ENCODE data around the gene DNAJC4.

Gene DNAJC4

GRCh38 chr11:64220271-64220670 lies 10.1 kb upstream of the DNAJC4 start:
- Histone ChIP-seq H3K4me3 (ENCODE audit: insufficient read depth, low read depth, low read length) (no peak overlapping the region), H3K27me3 (ENCODE audit: control insufficient read depth, insufficient read depth, low read length, poor library complexity, severe bottlenecking) (no peaks in the 10 kb centered on the region), H3K36me3 (ENCODE audit: control insufficient read depth, insufficient read depth, low read length) (no peaks in the 10 kb centered on the region), H3K9me3 (ENCODE audit: control insufficient read depth, low read length) (no peaks in the 10 kb centered on the region), H3K27ac (ENCODE audit: insufficient read depth, low read depth, low read length, poor library complexity, severe bottlenecking) (no peak overlapping the region), H3K4me1 (ENCODE audit: control insufficient read depth, insufficient read depth, low read length) (no peaks in the 10 kb centered on the region)
- 93 to 94% methylated on average over 17 of the region's 17 CpGs for WGBS, 2 experiments

- H3K36me3 ChIP-seq (ENCODE audit: control insufficient read depth, insufficient read depth, low read length), result no peaks in the 10 kb centered on the region
- no peaks in the 10 kb centered on the region for H3K27me3 ChIP-seq (ENCODE audit: control insufficient read depth, insufficient read depth, low read length, poor library complexity, severe bottlenecking)
- no peak overlapping the region for H3K27ac ChIP-seq (ENCODE audit: insufficient read depth, low read depth, low read length, poor library complexity, severe bottlenecking)
- H3K9me3 ChIP-seq (ENCODE audit: control insufficient read depth, low read length), result no peaks in the 10 kb centered on the region
- H3K4me3 ChIP-seq (ENCODE audit: insufficient read depth, low read depth, low read length), result no peak overlapping the region
- H3K4me1 ChIP-seq (ENCODE audit: control insufficient read depth, insufficient read depth, low read length), result peaks cover 2% of the 10 kb centered on the region
- WGBS, 2 experiments, result 94 to 95% methylated on average over 14 of the region's 14 CpGs
Observed at GRCh38 chr11:64220798-64221197, 9.6 kb upstream of the DNAJC4 start.

GRCh38 chr11:64222651-64223000 lies 7.7 kb upstream of the DNAJC4 start:
- 88 to 90% methylated on average over 9 of the region's 9 CpGs for WGBS, 2 experiments
- no peaks in the 10 kb centered on the region for H3K9me3 ChIP-seq (ENCODE audit: control insufficient read depth, low read length)
- no peaks in the 10 kb centered on the region for H3K27me3 ChIP-seq (ENCODE audit: control insufficient read depth, insufficient read depth, low read length, poor library complexity, severe bottlenecking)
- H3K4me1 ChIP-seq (ENCODE audit: control insufficient read depth, insufficient read depth, low read length), result peaks cover 15% of the 10 kb centered on the region
- no peak overlapping the region for H3K4me3 ChIP-seq (ENCODE audit: insufficient read depth, low read depth, low read length)
- H3K36me3 ChIP-seq (ENCODE audit: control insufficient read depth, insufficient read depth, low read length), result no peaks in the 10 kb centered on the region
- H3K27ac ChIP-seq (ENCODE audit: insufficient read depth, low read depth, low read length, poor library complexity, severe bottlenecking), result no peak overlapping the region

- Histone ChIP-seq H3K4me1 (ENCODE audit: control insufficient read depth, insufficient read depth, low read length) (peaks cover 15% of the 10 kb centered on the region), H3K36me3 (ENCODE audit: control insufficient read depth, insufficient read depth, low read length) (no peaks in the 10 kb centered on the region), H3K9me3 (ENCODE audit: control insufficient read depth, low read length) (no peaks in the 10 kb centered on the region), H3K27ac (ENCODE audit: insufficient read depth, low read depth, low read length, poor library complexity, severe bottlenecking) (no peak overlapping the region), H3K27me3 (ENCODE audit: control insufficient read depth, insufficient read depth, low read length, poor library complexity, severe bottlenecking) (no peaks in the 10 kb centered on the region), H3K4me3 (ENCODE audit: insufficient read depth, low read depth, low read length) (no peak overlapping the region)
- WGBS, 2 experiments, result 95% methylated on average over 24 of the region's 24 CpGs
Observed at GRCh38 chr11:64223001-64223651, 7.2 kb upstream of the DNAJC4 start.

- no peak overlapping the region for H3K4me3 ChIP-seq (ENCODE audit: insufficient read depth, low read depth, low read length)
- no peaks in the 10 kb centered on the region for H3K27me3 ChIP-seq (ENCODE audit: control insufficient read depth, insufficient read depth, low read length, poor library complexity, severe bottlenecking)
- whole genome bisulfite sequencing, 2 experiments, result 95% methylated on average over 17 of the region's 17 CpGs
- H3K36me3 ChIP-seq (ENCODE audit: control insufficient read depth, insufficient read depth, low read length), result no peaks in the 10 kb centered on the region
- no peak overlapping the region for H3K27ac ChIP-seq (ENCODE audit: insufficient read depth, low read depth, low read length, poor library complexity, severe bottlenecking)
- H3K4me1 ChIP-seq (ENCODE audit: control insufficient read depth, insufficient read depth, low read length), result peaks cover 16% of the 10 kb centered on the region
- no peaks in the 10 kb centered on the region for H3K9me3 ChIP-seq (ENCODE audit: control insufficient read depth, low read length)
Observed at GRCh38 chr11:64224151-64224890, 6.0 kb upstream of the DNAJC4 start.

GRCh38 chr11:64224891-64225607 lies 5.3 kb upstream of the DNAJC4 start:
- no peak overlapping the region for H3K27ac ChIP-seq (ENCODE audit: insufficient read depth, low read depth, low read length, poor library complexity, severe bottlenecking)
- peak overlapping the region; percentile 64 for H3K4me3 ChIP-seq (ENCODE audit: insufficient read depth, low read depth, low read length)
- H3K27me3 ChIP-seq (ENCODE audit: control insufficient read depth, insufficient read depth, low read length, poor library complexity, severe bottlenecking), result no peaks in the 10 kb centered on the region
- 76 to 77% methylated on average over 22 of the region's 22 CpGs for WGBS, 2 experiments
- H3K4me1 ChIP-seq (ENCODE audit: control insufficient read depth, insufficient read depth, low read length), result peaks cover 23% of the 10 kb centered on the region
- no peaks in the 10 kb centered on the region for H3K9me3 ChIP-seq (ENCODE audit: control insufficient read depth, low read length)
- no peaks in the 10 kb centered on the region for H3K36me3 ChIP-seq (ENCODE audit: control insufficient read depth, insufficient read depth, low read length)

GRCh38 chr11:64225608-64226506 lies 4.5 kb upstream of the DNAJC4 start, which contains the start of the genes NUDT22 and TRPT1:
TSS of gene NUDT22 (plus strand) at chr11:64226274. CDS start at chr11:64226653, 379 bp downstream.
TSS of gene TRPT1 (minus strand) at chr11:64226186. CDS start at chr11:64225860, 326 bp downstream.
- no peaks in the 10 kb centered on the region for H3K36me3 ChIP-seq (ENCODE audit: control insufficient read depth, insufficient read depth, low read length)
- peaks cover 2% of the 10 kb centered on the region for H3K27me3 ChIP-seq (ENCODE audit: control insufficient read depth, insufficient read depth, low read length, poor library complexity, severe bottlenecking)
- H3K4me1 ChIP-seq (ENCODE audit: control insufficient read depth, insufficient read depth, low read length), result peaks cover 23% of the 10 kb centered on the region
- no peaks in the 10 kb centered on the region for H3K9me3 ChIP-seq (ENCODE audit: control insufficient read depth, low read length)
- WGBS, 2 experiments, result 1% methylated on average over 54 of the region's 54 CpGs
- H3K4me3 ChIP-seq (ENCODE audit: insufficient read depth, low read depth, low read length), result peak within 1 kb of the TSS; percentile 64
- H3K27ac ChIP-seq (ENCODE audit: insufficient read depth, low read depth, low read length, poor library complexity, severe bottlenecking), result no peak within 1 kb of the TSS

GRCh38 chr11:64226507-64227051 lies 3.8 kb upstream of the DNAJC4 start:
- peaks cover 9% of the 10 kb centered on the region for H3K27me3 ChIP-seq (ENCODE audit: control insufficient read depth, insufficient read depth, low read length, poor library complexity, severe bottlenecking)
- WGBS, 2 experiments, result 36 to 38% methylated on average over 26 of the region's 26 CpGs
- no peaks in the 10 kb centered on the region for H3K36me3 ChIP-seq (ENCODE audit: control insufficient read depth, insufficient read depth, low read length)
- no peaks in the 10 kb centered on the region for H3K9me3 ChIP-seq (ENCODE audit: control insufficient read depth, low read length)
- no peak overlapping the region for H3K27ac ChIP-seq (ENCODE audit: insufficient read depth, low read depth, low read length, poor library complexity, severe bottlenecking)
- H3K4me1 ChIP-seq (ENCODE audit: control insufficient read depth, insufficient read depth, low read length), result peaks cover 23% of the 10 kb centered on the region
- peak overlapping the region; percentile 64 for H3K4me3 ChIP-seq (ENCODE audit: insufficient read depth, low read depth, low read length)

- 80 to 94% methylated on average over 3 of the region's 3 CpGs for WGBS, 2 experiments
- Histone ChIP-seq H3K9me3 (ENCODE audit: control insufficient read depth, low read length) (no peaks in the 10 kb centered on the region), H3K4me1 (ENCODE audit: control insufficient read depth, insufficient read depth, low read length) (peaks cover 23% of the 10 kb centered on the region), H3K4me3 (ENCODE audit: insufficient read depth, low read depth, low read length) (no peak overlapping the region), H3K36me3 (ENCODE audit: control insufficient read depth, insufficient read depth, low read length) (no peaks in the 10 kb centered on the region), H3K27me3 (ENCODE audit: control insufficient read depth, insufficient read depth, low read length, poor library complexity, severe bottlenecking) (peaks cover 18% of the 10 kb centered on the region), H3K27ac (ENCODE audit: insufficient read depth, low read depth, low read length, poor library complexity, severe bottlenecking) (no peak overlapping the region)
Observed at GRCh38 chr11:64227405-64227956, 2.9 kb upstream of the DNAJC4 start.

Measured in ectodermal cell (in vitro differentiated cells).